Mesendoderm (in vitro differentiated cells): ENCODE measurements around the gene CASP8.

Source experiments
- DNase-seq: peaks from one replicate; pipeline ENCODE4 v3.0.0; 2013
- H2AK5ac ChIP-seq: 2 replicates; pipeline ENCODE4 v1.6.1; 2013; ENCODE audit warnings: low read length, inconsistent platforms
- H2BK120ac ChIP-seq: 2 replicates; pipeline ENCODE4 v1.6.1; 2013; ENCODE audit warnings: low read depth, mild to moderate bottlenecking, low read length, moderate library complexity, mixed read lengths
- H2BK15ac ChIP-seq: replicated peaks from 2 replicates; pipeline ENCODE4 v1.6.1; 2013; ENCODE audit warnings: low read depth, mild to moderate bottlenecking, moderate library complexity
- H2BK5ac ChIP-seq: 2 replicates; pipeline ENCODE4 v1.6.1; 2013; ENCODE audit warnings: low read length, inconsistent platforms
- H3K18ac ChIP-seq: 2 replicates; pipeline ENCODE4 v1.6.1; 2013; ENCODE audit warnings: mild to moderate bottlenecking, low read length, mixed read lengths
- H3K23ac ChIP-seq: one replicate; pipeline ENCODE4 v1.6.1; 2013; ENCODE audit warnings: low read length
- H3K27ac ChIP-seq: 2 replicates; pipeline ENCODE4 v1.5.1; 2013; ENCODE audit warnings: low read depth, mild to moderate bottlenecking, inconsistent platforms, low read length, moderate library complexity
- H3K27me3 ChIP-seq: 2 replicates; pipeline ENCODE4 v1.6.1; 2013; ENCODE audit warnings: low read length, control low read depth, mild to moderate bottlenecking, inconsistent platforms; ENCODE audit not compliant: insufficient read depth, poor library complexity
- H3K36me3 ChIP-seq: 2 replicates; pipeline ENCODE4 v1.6.1; 2013; ENCODE audit warnings: low read length, inconsistent platforms; ENCODE audit not compliant: control insufficient read depth, insufficient read depth
- H3K4ac ChIP-seq: one replicate; pipeline ENCODE4 v1.6.1; 2013; ENCODE audit warnings: low read depth, mild to moderate bottlenecking, low read length, moderate library complexity
- H3K4me1 ChIP-seq: 2 replicates; pipeline ENCODE4 v1.6.1; 2013; ENCODE audit warnings: low read depth, low read length, inconsistent platforms; ENCODE audit not compliant: control insufficient read depth
- H3K4me2 ChIP-seq: 2 replicates; pipeline ENCODE4 v1.6.1; 2013; ENCODE audit warnings: low read length
- H3K4me3 ChIP-seq: 2 replicates; pipeline ENCODE4 v1.5.1; 2013; ENCODE audit warnings: mild to moderate bottlenecking, low read length
- H3K56ac ChIP-seq: one replicate; pipeline ENCODE4 v1.6.1; 2013; ENCODE audit warnings: low read length
- H3K79me1 ChIP-seq: 2 replicates; pipeline ENCODE4 v1.6.1; 2013; ENCODE audit warnings: low read length, inconsistent platforms
- H3K79me2 ChIP-seq: 2 replicates; pipeline ENCODE4 v1.6.1; 2013; ENCODE audit warnings: mild to moderate bottlenecking, low read length; ENCODE audit not compliant: control insufficient read depth, insufficient read depth
- H3K9ac ChIP-seq: 2 replicates; pipeline ENCODE4 v1.6.1; 2013; ENCODE audit warnings: low read length, inconsistent platforms
- H4K5ac ChIP-seq: one replicate; pipeline ENCODE4 v1.6.1; 2013; ENCODE audit warnings: low read length
- H4K8ac ChIP-seq: one replicate; pipeline ENCODE4 v1.6.1; 2013; ENCODE audit warnings: low read depth, mild to moderate bottlenecking, control low read depth, low read length, moderate library complexity
- WGBS: extraction: QIAGEN DNeasy Blood & Tissue Kit; methylation state at CpG from one replicate; pipeline ENCODE4 v1.1.7; 2013; ENCODE audit warnings: low lambda C conversion rate, missing lambda C conversion rate; ENCODE audit not compliant: insufficient coverage; ENCODE audit errors: extremely low coverage; 5-methylcytosine and 5-hydroxymethylcytosine counted together

Gene CASP8

DNA sequence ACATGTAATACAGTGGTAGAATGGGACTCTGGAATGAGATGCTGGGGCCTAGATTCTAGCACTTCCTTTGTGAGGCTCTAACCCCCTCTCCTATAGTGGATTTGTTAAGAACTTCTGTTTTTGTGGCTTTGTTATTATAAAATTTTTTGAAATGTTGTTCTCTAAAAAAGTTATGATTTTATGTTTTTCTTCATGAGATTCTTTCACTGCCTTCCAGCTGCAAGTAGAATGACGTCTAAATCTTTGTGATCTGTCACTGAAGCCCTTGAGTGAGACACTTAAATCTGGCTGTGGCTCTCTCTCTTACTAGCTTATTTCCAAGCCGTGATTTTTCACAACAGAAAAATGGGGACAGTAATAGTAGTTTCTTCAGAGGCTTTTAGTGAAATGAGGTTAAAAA is 1.6 kb downstream of the CASP8 start:
- no peak overlapping the region for H3K9ac ChIP-seq
- no peak overlapping the region for H3K23ac ChIP-seq
- H3K4ac ChIP-seq, result no peak overlapping the region
- peaks cover 9% of the 10 kb centered on the region for H3K4me1 ChIP-seq
- H2AK5ac ChIP-seq, result no peak overlapping the region
- H4K5ac ChIP-seq, result no peak overlapping the region
- H3K4me3 ChIP-seq, result no peak overlapping the region
- H2BK15ac ChIP-seq, result no peak overlapping the region
- H4K8ac ChIP-seq, result no peak overlapping the region
- no peak overlapping the region for H3K56ac ChIP-seq
- no peak overlapping the region for H3K4me2 ChIP-seq
- H2BK120ac ChIP-seq, result no peak overlapping the region
- H3K79me1 ChIP-seq, result no peaks in the 10 kb centered on the region
- H3K27me3 ChIP-seq, result no peaks in the 10 kb centered on the region
- no peak overlapping the region for H3K27ac ChIP-seq
- WGBS, result no CpG with 5 or more reads among the region's 2 CpGs
- no peak for DNase-seq
- no peak overlapping the region for H2BK5ac ChIP-seq
- H3K36me3 ChIP-seq, result no peaks in the 10 kb centered on the region
- H3K18ac ChIP-seq, result no peak overlapping the region
- H3K79me2 ChIP-seq, result no peaks in the 10 kb centered on the region

DNA sequence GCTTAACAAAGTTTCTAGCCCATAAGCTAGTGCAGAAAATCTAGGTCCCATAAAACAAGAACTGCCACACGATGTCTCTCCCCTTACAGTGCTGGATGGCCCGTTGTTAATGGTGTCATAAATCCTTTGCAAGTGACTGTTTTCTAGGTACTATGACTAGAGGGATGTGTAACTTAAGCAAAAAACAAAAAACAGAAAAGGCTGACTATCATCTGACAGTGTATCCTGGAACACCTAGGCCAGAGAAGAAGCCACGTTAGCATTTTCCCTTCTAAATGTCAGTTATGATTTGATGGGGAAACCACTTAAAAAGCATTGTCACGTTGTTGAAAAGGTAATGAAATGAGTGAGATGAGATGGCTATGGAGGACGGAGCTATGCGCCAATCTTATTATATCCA is 2.4 kb downstream of the CASP8 start:
- no peak overlapping the region for H2AK5ac ChIP-seq
- peaks cover 5% of the 10 kb centered on the region for H3K4me1 ChIP-seq
- no peak overlapping the region for H3K4me3 ChIP-seq
- DNase-seq, result no peak
- H3K36me3 ChIP-seq, result no peaks in the 10 kb centered on the region
- H3K4ac ChIP-seq, result no peak overlapping the region
- H3K79me2 ChIP-seq, result no peaks in the 10 kb centered on the region
- H2BK15ac ChIP-seq, result no peak overlapping the region
- no CpG with 5 or more reads among the region's 6 CpGs for WGBS
- H3K79me1 ChIP-seq, result no peaks in the 10 kb centered on the region
- no peak overlapping the region for H3K56ac ChIP-seq
- H3K23ac ChIP-seq, result no peak overlapping the region
- H4K5ac ChIP-seq, result no peak overlapping the region
- H3K4me2 ChIP-seq, result no peak overlapping the region
- H3K9ac ChIP-seq, result no peak overlapping the region
- H3K27me3 ChIP-seq, result no peaks in the 10 kb centered on the region
- no peak overlapping the region for H2BK120ac ChIP-seq
- no peak overlapping the region for H3K27ac ChIP-seq
- no peak overlapping the region for H3K18ac ChIP-seq
- H4K8ac ChIP-seq, result no peak overlapping the region
- no peak overlapping the region for H2BK5ac ChIP-seq

DNA sequence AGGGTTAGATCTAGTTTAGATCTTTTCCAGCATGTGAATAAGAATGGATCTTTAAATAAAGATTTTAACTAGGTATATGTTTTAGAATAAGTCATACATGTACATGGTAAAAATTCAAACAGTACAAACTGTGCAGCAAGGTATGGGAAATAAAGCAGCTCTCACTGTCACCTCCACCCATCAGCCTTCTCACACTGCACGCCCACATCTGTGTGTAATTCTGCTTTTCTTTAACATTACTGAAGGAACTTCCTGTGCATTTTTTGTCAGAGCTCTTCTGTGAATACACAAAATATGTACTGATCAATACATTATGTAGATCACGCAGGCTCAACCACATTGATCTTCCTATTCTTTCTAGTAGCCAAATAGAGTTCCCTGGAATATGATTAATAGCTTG is 3.4 kb downstream of the CASP8 start:
- no peak for DNase-seq
- H3K56ac ChIP-seq, result no peak overlapping the region
- H4K5ac ChIP-seq, result no peak overlapping the region
- no peak overlapping the region for H2BK5ac ChIP-seq
- H3K9ac ChIP-seq, result no peak overlapping the region
- no peaks in the 10 kb centered on the region for H3K36me3 ChIP-seq
- no peak overlapping the region for H3K4ac ChIP-seq
- no peak overlapping the region for H3K27ac ChIP-seq
- H3K4me2 ChIP-seq, result no peak overlapping the region
- H3K79me1 ChIP-seq, result no peaks in the 10 kb centered on the region
- no peaks in the 10 kb centered on the region for H3K79me2 ChIP-seq
- H3K23ac ChIP-seq, result no peak overlapping the region
- no peak overlapping the region for H4K8ac ChIP-seq
- H3K4me3 ChIP-seq, result no peak overlapping the region
- H3K27me3 ChIP-seq, result no peaks in the 10 kb centered on the region
- no peak overlapping the region for H2BK120ac ChIP-seq
- no peaks in the 10 kb centered on the region for H3K4me1 ChIP-seq
- WGBS, result no CpG with 5 or more reads among the region's 2 CpGs
- no peak overlapping the region for H2AK5ac ChIP-seq
- no peak overlapping the region for H2BK15ac ChIP-seq
- H3K18ac ChIP-seq, result no peak overlapping the region

DNA sequence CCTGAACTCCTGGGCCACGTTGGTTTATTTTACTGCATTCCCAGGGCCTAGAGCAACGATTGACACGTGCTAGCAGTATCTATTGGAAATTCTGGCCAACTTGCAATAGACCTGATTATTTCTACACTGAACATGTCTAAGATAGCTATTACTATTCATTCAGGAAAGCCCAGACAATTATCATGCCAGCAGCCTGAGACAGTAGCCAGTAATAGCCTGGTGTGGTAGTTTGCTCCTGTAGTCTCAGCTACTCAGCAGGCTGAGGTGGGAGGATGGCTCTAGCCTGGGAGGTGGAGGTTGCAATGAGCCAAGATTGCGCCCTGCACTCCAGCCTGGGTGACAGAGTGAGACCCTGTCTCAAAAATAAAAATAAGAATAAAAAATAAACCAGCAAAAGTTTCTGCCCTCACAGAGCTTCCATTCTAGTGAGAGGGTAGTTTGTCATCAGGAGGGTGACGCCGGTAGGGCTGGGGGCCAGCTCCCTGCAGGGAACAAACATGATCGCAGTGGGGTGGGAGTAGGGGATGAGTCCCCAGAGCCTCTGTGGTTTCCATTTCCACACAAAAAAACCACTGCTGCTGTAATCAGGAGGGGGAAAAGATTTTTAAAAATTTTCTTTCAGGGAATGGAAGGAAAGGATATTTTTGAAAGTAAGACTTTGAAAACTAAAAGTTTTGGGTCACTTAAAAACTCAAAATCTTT is 4.3 kb downstream of the CASP8 start:
- H3K9ac ChIP-seq, result no peak overlapping the region
- WGBS, result no CpG with 5 or more reads among the region's 7 CpGs
- no peak overlapping the region for H3K4ac ChIP-seq

DNA sequence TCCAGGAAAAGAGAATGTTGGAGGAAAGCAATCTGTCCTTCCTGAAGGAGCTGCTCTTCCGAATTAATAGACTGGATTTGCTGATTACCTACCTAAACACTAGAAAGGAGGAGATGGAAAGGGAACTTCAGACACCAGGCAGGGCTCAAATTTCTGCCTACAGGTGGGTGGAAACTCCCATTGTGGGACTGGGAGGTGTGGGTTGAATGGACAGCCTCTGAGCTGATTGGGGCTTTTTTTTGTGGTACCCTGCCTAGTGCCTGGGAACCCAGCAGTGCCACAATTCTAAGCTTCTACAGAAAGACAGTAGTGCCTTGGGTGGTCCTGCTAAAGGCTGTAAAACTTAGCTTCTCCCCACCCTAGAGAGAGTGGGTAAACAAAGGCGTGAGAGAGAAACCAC is 6.3 kb downstream of the CASP8 start:
- Histone ChIP-seq H3K79me1 (no peaks in the 10 kb centered on the region), H3K4me3 (no peak overlapping the region), H2BK120ac (no peak overlapping the region), H3K18ac (no peak overlapping the region), H3K4me2 (no peak overlapping the region), H3K23ac (no peak overlapping the region), H2AK5ac (no peak overlapping the region), H3K4me1 (no peaks in the 10 kb centered on the region), H3K36me3 (no peaks in the 10 kb centered on the region), H3K4ac (no peak overlapping the region), H2BK15ac (no peak overlapping the region), H4K5ac (no peak overlapping the region), H2BK5ac (no peak overlapping the region), H3K56ac (no peak overlapping the region), H3K27ac (no peak overlapping the region), H3K27me3 (no peaks in the 10 kb centered on the region), H3K79me2 (no peaks in the 10 kb centered on the region), H4K8ac (no peak overlapping the region), H3K9ac (no peak overlapping the region)
- no CpG with 5 or more reads among the region's 2 CpGs for WGBS
- no peak for DNase-seq

More for the DNA sequence above, 4.3 kb downstream of the CASP8 start:
- no peaks in the 10 kb centered on the region for H3K79me1 ChIP-seq
- no peaks in the 10 kb centered on the region for H3K79me2 ChIP-seq
- H4K5ac ChIP-seq, result no peak overlapping the region
- H3K18ac ChIP-seq, result no peak overlapping the region
- no peak overlapping the region for H3K27ac ChIP-seq
- H2BK15ac ChIP-seq, result no peak overlapping the region
- DNase-seq, result no peak
- H3K23ac ChIP-seq, result no peak overlapping the region
- no peaks in the 10 kb centered on the region for H3K4me1 ChIP-seq
- no peaks in the 10 kb centered on the region for H3K27me3 ChIP-seq
- H3K56ac ChIP-seq, result no peak overlapping the region
- H2AK5ac ChIP-seq, result no peak overlapping the region
- no peak overlapping the region for H2BK120ac ChIP-seq
- H3K36me3 ChIP-seq, result no peaks in the 10 kb centered on the region
- H4K8ac ChIP-seq, result no peak overlapping the region
- no peak overlapping the region for H3K4me2 ChIP-seq
- H3K4me3 ChIP-seq, result no peak overlapping the region
- no peak overlapping the region for H2BK5ac ChIP-seq
